GM19324 (cell line): Measurements from ENCODE around the gene APOH.

Source experiments
- ATAC-seq: cut with Tn5 transposase; IDR thresholded peaks from one replicate; pipeline ENCODE4 v1.9.1; 2021; ENCODE audit warnings: mild to moderate bottlenecking, moderate library complexity; ENCODE audit not compliant: unreplicated experiment, low FRiP score

Gene APOH

GRCh38 chr17:66198242-66198641 lies 31.0 kb downstream of the APOH start:
- no peak for ATAC-seq

GRCh38 chr17:66192378-66192687 lies 36.9 kb downstream of the APOH start:
- no peak for ATAC-seq

- ATAC-seq, result no peak
Observed at GRCh38 chr17:66191593-66192377, 37.4 kb downstream of the APOH start, which contains the start of gene CEP112. Gene CEP112, minus strand, starts transcription at chr17:66192133.

GRCh38 chr17:66190738-66191592 lies 38.2 kb downstream of the APOH start:
- no peak for ATAC-seq

- ATAC-seq, result no peak
Observed at GRCh38 chr17:66187718-66188117, 41.5 kb downstream of the APOH start.

GRCh38 chr17:66185862-66186261 lies 43.4 kb downstream of the APOH start:
- no peak for ATAC-seq

GRCh38 chr17:66184392-66184791 lies 44.8 kb downstream of the APOH start:
- no peak for ATAC-seq

GRCh38 chr17:66183529-66183928 lies 45.7 kb downstream of the APOH start:
- no peak for ATAC-seq

GRCh38 chr17:66178642-66179041 lies 50.6 kb downstream of the APOH start:
- no peak for ATAC-seq

- no peak for ATAC-seq
Observed at GRCh38 chr17:66177048-66177447, 52.2 kb downstream of the APOH start.

GRCh38 chr17:66175892-66176291 lies 53.3 kb downstream of the APOH start:
- ATAC-seq, result no peak

GRCh38 chr17:66172691-66173223 lies 56.5 kb downstream of the APOH start:
- ATAC-seq, result no peak

- ATAC-seq, result no peak
Observed at GRCh38 chr17:66172144-66172543, 57.1 kb downstream of the APOH start.

- no peak for ATAC-seq
Observed at GRCh38 chr17:66171692-66172091, 57.5 kb downstream of the APOH start.

GRCh38 chr17:66171172-66171571 lies 58.0 kb downstream of the APOH start:
- no peak for ATAC-seq

- no peak for ATAC-seq
Observed at GRCh38 chr17:66169839-66170238, 59.4 kb downstream of the APOH start.

- no peak for ATAC-seq
Observed at GRCh38 chr17:66167189-66167815, 61.9 kb downstream of the APOH start.

- no peak for ATAC-seq
Observed at GRCh38 chr17:66165537-66166123, 63.6 kb downstream of the APOH start.
